HG03280 (cell line): ENCODE measurements around the gene TMEM181.

Experiments
- ATAC-seq: cut with Tn5 transposase; IDR thresholded peaks from one replicate; pipeline ENCODE4 v1.9.1; 2021; ENCODE audit warnings: mild to moderate bottlenecking, moderate library complexity; ENCODE audit not compliant: unreplicated experiment

TMEM181 gene

DNA sequence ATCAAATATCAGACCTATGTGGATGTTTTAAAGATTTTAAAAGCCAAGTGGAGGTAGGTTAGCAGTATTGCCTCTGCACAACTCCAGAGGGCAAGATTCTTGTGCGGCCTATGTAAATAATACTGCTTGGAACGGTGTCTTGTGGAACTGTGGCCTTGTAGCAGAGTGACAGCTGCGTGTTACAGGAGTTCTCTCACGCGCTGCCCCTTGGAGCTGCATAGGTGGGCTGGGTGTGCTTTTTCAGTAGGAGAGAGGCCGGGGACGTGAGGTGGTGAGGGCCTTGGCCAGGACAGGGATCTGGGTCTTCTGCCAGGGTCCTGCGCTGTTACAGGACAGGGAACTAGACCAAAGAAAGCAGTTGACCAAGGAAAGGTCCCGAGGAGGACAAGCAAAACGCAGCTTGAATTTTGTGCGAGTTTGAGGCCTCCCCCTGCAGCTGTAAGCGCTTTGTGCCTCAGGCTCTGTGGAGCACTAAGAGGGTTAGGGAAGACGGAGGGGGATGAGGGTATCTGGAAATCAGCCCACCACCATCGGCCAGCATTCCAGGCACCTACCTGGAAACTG lies 1.5 kb downstream of the TMEM181 start:
- no peak for ATAC-seq

DNA sequence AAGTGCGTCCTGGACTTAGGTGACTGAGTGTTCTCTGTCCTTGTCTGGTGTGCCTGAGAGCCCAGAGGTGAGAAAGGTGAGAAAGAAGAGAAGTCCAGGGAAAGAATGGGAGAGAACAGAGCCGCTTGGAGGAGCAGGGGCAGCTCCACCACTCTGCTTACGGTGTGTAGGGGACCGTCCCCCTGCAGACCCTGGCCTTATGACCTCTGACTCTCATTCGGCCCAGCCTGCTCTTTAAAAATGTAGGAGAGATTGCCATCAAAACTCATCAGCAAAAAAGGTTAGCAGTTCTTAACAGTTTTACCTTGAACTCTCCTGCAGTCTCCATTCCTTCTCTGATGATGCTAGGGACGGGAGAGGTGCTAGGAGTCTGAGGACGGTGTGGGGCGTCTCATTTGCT lies 2.0 kb downstream of the TMEM181 start:
- no peak for ATAC-seq

DNA sequence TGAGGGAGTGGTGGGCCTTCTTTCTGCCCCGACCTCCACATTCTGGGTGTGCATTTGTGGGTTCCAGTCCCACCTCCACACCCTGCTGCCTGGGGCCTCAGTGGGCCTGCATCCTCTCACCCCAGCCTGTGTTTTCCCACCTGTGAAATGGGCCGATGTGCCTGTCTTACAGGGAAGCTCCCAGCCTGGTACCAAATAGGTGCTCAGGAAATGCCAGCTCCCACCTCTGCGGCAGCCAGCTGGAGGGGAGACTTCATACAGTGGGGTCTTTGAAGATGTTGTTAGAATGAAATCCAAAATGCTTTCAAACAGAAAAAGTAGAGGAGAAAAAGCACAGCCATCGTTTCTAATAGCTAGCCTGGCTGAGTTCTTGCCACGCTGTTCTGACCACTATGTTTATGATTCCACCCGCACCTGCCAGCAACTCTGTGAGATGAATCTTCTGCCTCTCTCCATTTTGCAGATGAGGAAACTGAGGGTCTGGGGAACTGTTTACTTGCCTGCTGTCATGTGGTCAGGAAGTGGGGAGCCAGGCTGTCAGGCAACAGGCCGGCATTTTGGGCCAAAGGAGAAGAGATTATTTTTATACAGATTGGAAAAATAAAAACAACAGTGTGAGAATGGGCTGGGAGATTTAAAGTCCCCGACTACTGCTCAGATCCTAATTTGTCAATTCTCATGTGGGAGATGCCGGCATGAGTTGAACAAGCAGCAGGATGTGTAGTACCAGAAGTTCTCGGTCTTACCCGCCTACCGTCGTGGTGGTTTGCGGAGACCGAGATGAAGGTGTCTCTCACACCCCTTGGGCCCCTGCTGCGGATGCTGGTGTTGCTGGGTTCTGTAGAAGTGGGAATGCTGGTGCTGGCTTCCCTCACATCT lies 4.6 kb downstream of the TMEM181 start:
- no peak for ATAC-seq

GRCh38 chr6:158565122-158565429 lies 5.2 kb downstream of the TMEM181 start:
- no peak for ATAC-seq

DNA sequence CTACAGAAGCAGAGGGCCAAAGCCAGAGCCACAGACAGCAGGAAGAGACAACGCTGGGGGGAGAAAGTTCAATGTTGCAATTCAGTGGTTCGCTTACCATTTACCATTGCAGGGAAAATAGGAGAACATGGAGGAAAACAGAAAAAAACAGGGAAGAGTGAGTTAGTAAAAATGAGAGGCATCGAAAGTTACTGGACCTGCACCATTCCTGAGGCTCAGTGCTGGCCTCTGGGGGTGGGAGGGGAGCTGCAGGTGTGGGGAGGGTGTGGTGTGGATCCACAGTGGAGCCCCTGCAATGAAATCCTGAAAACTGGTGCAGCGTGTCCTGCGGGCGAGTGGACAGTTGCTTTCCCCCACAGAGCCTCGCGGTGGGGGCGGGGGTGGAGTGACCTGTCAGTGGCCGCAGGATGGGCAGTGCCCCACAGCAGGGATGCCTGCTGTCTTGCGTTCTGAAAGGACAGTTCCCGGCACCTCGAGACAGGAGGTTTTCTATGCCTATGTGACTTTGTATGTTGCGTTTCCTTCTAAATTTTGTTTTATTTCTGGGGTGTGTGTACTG lies 5.7 kb downstream of the TMEM181 start:
- ATAC-seq, result no peak

DNA sequence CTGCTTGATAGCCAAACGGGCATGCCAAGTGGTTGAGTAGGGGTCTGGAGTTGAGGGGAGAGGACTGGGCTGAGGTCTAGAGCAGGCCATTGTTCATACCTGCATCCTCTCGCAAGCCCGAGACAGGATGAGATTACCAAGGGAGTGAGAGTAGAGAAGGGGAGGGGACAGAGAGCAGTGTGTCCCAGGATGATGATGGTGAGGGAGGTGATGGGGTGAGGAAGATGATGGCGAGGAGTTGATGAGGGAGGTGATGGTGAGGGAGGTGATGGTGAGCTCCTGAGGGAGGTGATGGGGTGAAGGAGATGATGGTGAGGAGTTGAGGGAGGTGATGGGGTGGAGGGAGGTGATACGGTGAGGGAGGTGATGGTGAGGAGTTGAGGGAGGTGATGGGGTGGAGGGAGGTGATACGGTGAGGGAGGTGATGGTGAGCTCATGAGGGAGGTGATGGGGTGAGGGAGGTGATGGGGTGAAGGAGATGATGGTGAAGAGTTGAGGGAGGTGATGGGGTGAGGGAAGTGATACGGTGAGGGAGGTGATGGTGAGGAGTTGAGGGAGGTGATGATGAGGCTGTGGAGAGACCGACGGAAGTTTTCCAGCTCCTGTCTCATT lies 6.4 kb downstream of the TMEM181 start:
- ATAC-seq, result no peak

GRCh38 chr6:158567152-158567551 lies 7.3 kb downstream of the TMEM181 start:
- ATAC-seq, result no peak

- no peak for ATAC-seq
Observed at GRCh38 chr6:158567871-158568401, 8.0 kb downstream of the TMEM181 start.

- ATAC-seq, result no peak
Observed at GRCh38 chr6:158568549-158568948, 8.7 kb downstream of the TMEM181 start.

- ATAC-seq, result no peak
Observed at GRCh38 chr6:158569036-158569435, 9.1 kb downstream of the TMEM181 start.

DNA sequence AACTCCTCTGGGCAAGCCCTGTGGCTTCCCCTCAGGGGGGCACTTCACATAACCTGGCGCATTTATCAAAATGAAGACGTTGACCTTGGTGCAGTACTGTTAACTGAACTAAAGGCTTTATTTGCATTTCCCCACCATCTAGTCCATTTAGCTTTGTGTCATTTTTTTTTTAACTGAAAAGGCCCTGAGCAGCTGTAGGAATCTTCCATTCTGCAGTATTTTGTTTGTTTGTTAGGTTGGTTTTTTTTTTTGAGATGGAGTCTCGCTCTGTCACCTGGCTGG lies 10.7 kb downstream of the TMEM181 start:
- no peak for ATAC-seq

GRCh38 chr6:158571826-158572652 lies 12.1 kb downstream of the TMEM181 start:
- no peak for ATAC-seq

DNA sequence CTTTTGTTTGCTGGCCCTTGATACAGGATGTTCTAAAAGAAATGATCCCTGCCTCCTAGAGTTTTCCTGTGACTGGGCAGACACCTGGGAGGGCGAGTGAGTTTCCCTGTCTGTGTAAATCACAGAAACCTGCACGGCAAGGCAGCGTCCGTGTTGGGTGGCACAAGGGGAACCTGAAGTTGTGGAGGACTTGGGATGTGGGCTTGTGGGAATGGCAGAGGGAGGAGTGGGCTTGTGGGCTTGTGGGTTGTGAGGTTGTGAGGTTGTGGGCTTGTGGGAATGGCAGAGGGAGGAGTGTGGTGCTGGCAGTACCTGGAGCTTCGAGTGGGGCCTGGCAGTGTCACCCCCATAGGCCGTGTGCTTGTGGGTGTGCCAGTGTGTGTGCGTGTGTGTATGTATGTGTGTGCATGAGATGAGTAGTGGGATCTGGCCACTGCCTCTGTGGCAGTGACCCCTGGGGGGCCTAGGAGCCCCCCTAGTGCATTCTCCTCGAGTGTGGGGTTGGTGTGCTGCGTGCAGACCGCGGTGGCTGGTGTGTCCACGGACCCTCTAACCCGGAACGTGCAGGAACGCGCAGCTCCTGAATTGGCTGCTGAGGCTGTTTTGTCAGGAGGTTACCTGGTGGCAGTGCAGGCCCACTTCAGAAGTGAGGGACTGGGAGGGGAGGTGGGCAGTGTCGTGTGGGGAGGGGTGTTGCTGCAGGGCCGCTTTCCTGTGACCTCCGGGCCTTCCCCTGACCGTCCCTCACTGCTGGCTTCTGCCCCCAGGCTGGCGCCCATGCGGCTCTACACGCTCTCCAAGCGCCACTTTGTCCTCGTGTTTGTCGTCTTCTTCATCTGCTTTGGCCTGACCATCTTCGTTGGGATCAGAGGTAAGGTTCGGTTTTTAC lies 13.0 kb downstream of the TMEM181 start:
- no peak for ATAC-seq

- ATAC-seq, result no peak
Observed at GRCh38 chr6:158573542-158573931, 13.6 kb downstream of the TMEM181 start.

- no peak for ATAC-seq
Observed at GRCh38 chr6:158574800-158575199, 14.9 kb downstream of the TMEM181 start.

DNA sequence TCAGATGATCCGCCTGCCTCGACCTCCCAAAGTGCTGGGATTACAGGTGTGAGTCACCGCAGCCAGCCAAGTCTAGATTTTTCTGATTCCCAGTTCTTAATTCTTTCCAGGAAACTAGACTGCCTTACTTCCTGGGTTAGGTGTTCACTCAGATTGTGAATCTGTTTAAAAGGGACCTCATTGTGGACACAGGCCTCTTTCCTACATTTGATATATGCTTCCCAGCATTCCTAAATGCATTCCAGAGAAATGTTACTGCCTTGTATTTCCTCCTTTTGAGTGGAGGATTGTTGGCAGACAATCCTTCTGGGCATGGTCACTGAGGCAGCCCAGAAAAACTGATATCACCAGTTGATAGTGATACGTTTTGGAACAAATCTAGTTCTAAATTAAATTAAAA lies 15.7 kb downstream of the TMEM181 start:
- no peak for ATAC-seq

DNA sequence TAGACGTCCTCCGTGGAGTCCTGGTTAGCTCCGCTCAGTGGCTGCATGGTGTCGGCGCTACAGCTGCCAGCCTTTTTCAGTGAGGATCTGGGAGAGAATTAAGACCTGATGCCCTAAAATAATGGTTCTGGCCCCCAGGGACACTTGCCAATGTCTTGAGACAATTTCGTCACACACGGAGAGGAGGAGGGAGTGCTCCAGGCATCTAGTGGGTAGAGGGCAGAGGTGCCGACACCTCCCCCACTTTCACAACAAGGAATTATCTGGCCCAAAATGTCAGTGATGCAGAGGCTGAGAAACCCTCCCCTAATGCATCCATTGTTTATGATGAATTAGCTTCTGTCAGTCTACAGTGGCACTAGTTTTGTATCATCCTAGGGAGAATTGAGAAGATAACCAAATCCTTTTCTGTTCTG lies 24.4 kb downstream of the TMEM181 start:
- no peak for ATAC-seq

- ATAC-seq, result no peak
Observed at GRCh38 chr6:158586652-158587051, 26.8 kb downstream of the TMEM181 start.

- ATAC-seq, result no peak
Observed at GRCh38 chr6:158589366-158589765, 29.5 kb downstream of the TMEM181 start.

DNA sequence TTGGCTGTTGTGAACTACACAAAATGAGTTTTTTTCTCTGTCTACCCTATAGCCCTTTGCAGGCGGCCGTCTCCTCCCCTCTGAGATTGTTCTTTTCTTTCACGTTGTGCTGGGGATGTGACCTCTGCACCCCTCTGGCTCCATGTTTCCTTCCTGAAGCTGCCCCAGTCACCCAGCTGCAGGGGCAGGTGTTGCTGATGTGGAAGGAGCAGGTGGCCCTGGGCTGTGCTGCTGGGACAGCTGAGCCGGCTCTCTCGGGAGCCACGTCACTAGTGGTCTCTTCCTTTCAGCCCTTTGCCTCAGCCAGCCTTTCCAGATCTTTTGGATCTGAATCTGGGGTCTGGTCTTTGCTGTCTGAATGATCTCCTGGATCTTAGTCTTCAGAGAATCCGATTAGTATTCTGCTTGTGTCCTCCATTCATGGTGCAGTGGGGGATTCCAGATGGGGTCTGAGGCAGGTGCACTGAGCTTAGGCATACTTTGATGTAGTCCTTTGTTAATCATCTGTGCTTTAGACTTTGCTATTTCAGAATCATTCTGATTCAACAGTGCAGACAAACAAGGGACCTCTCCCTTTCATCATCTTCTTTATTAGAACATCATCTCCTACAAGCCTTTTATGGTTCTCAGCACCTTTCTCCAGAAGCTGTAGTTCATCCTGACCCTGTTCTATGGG lies 31.4 kb downstream of the TMEM181 start:
- ATAC-seq, result no peak
